Naive thymus-derived CD4-positive, alpha-beta T cell (primary cell): ENCODE data around the gene CCDC71L. TPM values are rescaled to one million over a fixed set of nuclear protein-coding genes. Genes with fewer than 3 reads are reported as not detected.

Source experiments
- ATAC-seq: fragments of 150-1000 bp; cut with Tn5 transposase; 2 replicates; pipeline ENCODE4 v1.10.0; 2021; ENCODE audit warnings: mild to moderate bottlenecking, moderate library complexity
- CTCF ChIA-PET: fragments of 350-600 bp; sonication (Branson Sonifier 250); formaldehyde crosslinking; loops from one replicate; lab custom pipeline; 2021; ENCODE audit warnings: antibody characterized with exemption; lab: Charles Lee
- POLR2A ChIA-PET: fragments of 350-600 bp; sonication (Branson Sonifier 250); formaldehyde crosslinking; loops from one replicate; lab custom pipeline; 2021; ENCODE audit warnings: antibody characterized with exemption, inconsistent platforms; lab: Charles Lee
- DNase-seq, 9 donors: peaks; one replicate each; pipeline versions ENCODE4 v3.0.0 to v3.0.0-alpha.2; 2020 to 2022; ENCODE audit warnings: mixed read lengths in 1 of 9
- H3K27ac ChIP-seq: one replicate; pipeline ENCODE4 v1.7.0; 2013; ENCODE audit warnings: mild to moderate bottlenecking, low read depth, low read length, moderate library complexity
- H3K27me3 ChIP-seq, 2 donors: one replicate each; pipeline ENCODE4 v1.7.0; 2013; ENCODE audit warnings: low read length in 2 of 2, mild to moderate bottlenecking in 2 of 2, moderate library complexity in 2 of 2; ENCODE audit not compliant: control insufficient read depth in 2 of 2, insufficient read depth in 2 of 2
- H3K36me3 ChIP-seq, 3 experiments: 1 replicate in 2 of 3; 2 replicates in 1 of 3; pipeline ENCODE4 v1.7.0; 2013; ENCODE audit warnings: low read length in 3 of 3, mild to moderate bottlenecking in 3 of 3, moderate library complexity in 1 of 3; ENCODE audit not compliant: insufficient read depth in 3 of 3, control insufficient read depth in 2 of 3
- H3K4me1 ChIP-seq, 2 donors: one replicate each; pipeline ENCODE4 v1.7.0; 2013; ENCODE audit warnings: low read length in 2 of 2, mild to moderate bottlenecking in 2 of 2, moderate library complexity in 1 of 2; ENCODE audit not compliant: control insufficient read depth in 2 of 2, insufficient read depth in 2 of 2
- H3K4me3 ChIP-seq: 2 replicates; pipeline ENCODE4 v1.7.0; 2013; ENCODE audit warnings: mild to moderate bottlenecking, low read length
- H3K9me3 ChIP-seq, 3 experiments: 1 replicate in 2 of 3; 2 replicates in 1 of 3; pipeline ENCODE4 v1.7.0; 2013; ENCODE audit warnings: low read length in 3 of 3; ENCODE audit not compliant: control insufficient read depth in 2 of 3
- H3K27ac Mint-ChIP-seq, 9 donors: one replicate each; pipeline ENCODE4 v1.8.0; 2020 to 2022; ENCODE audit warnings: mixed read lengths in 9 of 9, mild to moderate bottlenecking in 8 of 9, moderate library complexity in 5 of 9, inconsistent platforms in 2 of 9
- H3K27me3 Mint-ChIP-seq, 5 donors: one replicate each; pipeline ENCODE4 v1.8.0; 2021 to 2022; ENCODE audit warnings: mixed read lengths in 5 of 5, mild to moderate bottlenecking in 1 of 5
- H3K36me3 Mint-ChIP-seq, 5 donors: one replicate each; pipeline ENCODE4 v1.8.0; 2020 to 2022; ENCODE audit warnings: mixed read lengths in 5 of 5, mild to moderate bottlenecking in 3 of 5, inconsistent platforms in 1 of 5
- H3K4me1 Mint-ChIP-seq, 7 donors: one replicate each; pipeline ENCODE4 v1.8.0; 2020 to 2022; ENCODE audit warnings: mixed read lengths in 7 of 7, mild to moderate bottlenecking in 3 of 7, inconsistent platforms in 1 of 7
- H3K4me3 Mint-ChIP-seq, 10 donors: one replicate each; pipeline ENCODE4 v1.8.0; 2020 to 2022; ENCODE audit warnings: mild to moderate bottlenecking in 10 of 10, mixed read lengths in 10 of 10, moderate library complexity in 6 of 10, inconsistent platforms in 2 of 10
- H3K9me3 Mint-ChIP-seq, 11 donors: one replicate each; pipeline ENCODE4 v1.8.0; 2020 to 2022; ENCODE audit warnings: mixed read lengths in 11 of 11, mild to moderate bottlenecking in 4 of 11, inconsistent platforms in 1 of 11, moderate library complexity in 1 of 11
- intact Hi-C, 2 donors: fragments of 100-400 bp; cut with micrococcal nuclease; formaldehyde crosslinking; loops; one replicate each; pipeline ENCODE4 v1.15.1; 2023
- polyA plus RNA-seq, 2 donors: library from polyadenylated mRNA; unstranded; fragments of 300-500 nt; fragmentation: Illumina TruSeq; gene quantifications; one replicate each; pipeline ENCODE4 v1.2.3, GENCODE V29; 2021
- total RNA-seq, 6 experiments: library from RNA in 5 of 6; stranded (reverse) in 5 of 6; gene quantifications; 1 replicate in 5 of 6; 2 replicates in 1 of 6; pipeline ENCODE4 v1.2.3 and lab custom pipeline; 2021 to 2026

The CCDC71L gene
- total and polyA plus RNA-seq, 7 experiments from 2014 or later, result 2.5 to 14.6 (median 12.0) TPM

DNA sequence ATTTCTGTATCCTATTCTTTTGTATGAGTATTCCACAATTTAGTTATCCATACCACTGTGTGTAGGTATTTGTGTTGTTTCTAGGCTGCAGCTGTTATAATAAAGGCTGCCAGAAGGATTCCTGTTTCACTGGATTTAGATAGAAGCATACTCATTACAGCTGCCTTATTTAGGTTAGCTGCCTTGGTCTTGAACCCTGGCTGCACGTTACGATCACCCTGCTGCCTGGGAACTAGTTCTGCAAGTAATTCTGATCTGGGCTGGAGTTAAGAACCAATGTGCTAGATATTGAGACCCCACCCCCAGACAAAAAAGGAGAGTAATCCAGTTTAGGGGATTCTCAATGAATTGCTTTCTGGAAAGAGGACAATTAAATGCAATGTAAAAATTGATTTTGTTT lies 43.1 kb downstream of the CCDC71L start:
- Mint-ChIP-seq H3K27me3 (peaks cover 0 to 12% (median 2%) of the 10 kb centered on the region in 5 donors), H3K9me3 (peaks cover 0 to 24% (median 8%) of the 10 kb centered on the region in 11 donors), H3K4me1 (no peaks in the 10 kb centered on the region), H3K27ac (no peak overlapping the region), H3K4me3 (no peak overlapping the region), H3K36me3 (no peaks in the 10 kb centered on the region)
- H3K9me3 ChIP-seq, result peaks cover 0 to 6% (median 0%) of the 10 kb centered on the region in 3 experiments
- intact Hi-C loops, result no loop called here
- H3K4me1 ChIP-seq, result no peaks in the 10 kb centered on the region
- H3K36me3 ChIP-seq, result no peaks in the 10 kb centered on the region
- no peak overlapping the region for H3K27ac ChIP-seq
- ATAC-seq (no peak), DNase-seq (no peak)
- H3K4me3 ChIP-seq, result no peak overlapping the region
- POLR2A ChIA-PET, result no interaction called here
- CTCF ChIA-PET, result no interaction called here
- H3K27me3 ChIP-seq, result no peaks in the 10 kb centered on the region

DNA sequence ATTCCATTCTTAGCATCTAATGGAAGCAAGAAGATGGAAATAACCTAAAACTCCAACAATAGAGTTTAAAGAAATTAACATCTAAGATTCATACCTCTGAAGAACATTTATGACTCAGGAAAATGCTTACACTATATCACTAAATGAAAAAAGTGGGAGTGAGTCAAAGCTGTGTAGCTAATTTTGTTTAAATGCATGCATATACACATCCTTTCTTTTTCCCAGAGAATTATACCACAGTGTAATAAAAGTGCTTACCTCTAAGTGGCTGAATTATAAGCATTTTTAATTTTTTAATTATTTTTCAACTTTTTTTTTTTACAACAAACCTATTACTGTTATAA lies 44.3 kb downstream of the CCDC71L start:
- ATAC-seq (no peak), DNase-seq (no peak)
- Histone ChIP-seq H3K27ac (no peak overlapping the region), H3K27me3 (no peaks in the 10 kb centered on the region), H3K4me3 (no peak overlapping the region), H3K4me1 (no peaks in the 10 kb centered on the region), H3K9me3 (peaks cover 0 to 6% (median 0%) of the 10 kb centered on the region in 3 experiments), H3K36me3 (no peaks in the 10 kb centered on the region)
- Mint-ChIP-seq H3K4me3 (no peak overlapping the region), H3K9me3 (peaks cover 0 to 26% (median 13%) of the 10 kb centered on the region in 11 donors), H3K36me3 (peaks cover 0 to 5% (median 0%) of the 10 kb centered on the region in 5 donors), H3K4me1 (no peaks in the 10 kb centered on the region), H3K27me3 (peaks cover 0 to 12% (median 0%) of the 10 kb centered on the region in 5 donors), H3K27ac (no peak overlapping the region)
- CTCF ChIA-PET, result no interaction called here
- POLR2A ChIA-PET, result no interaction called here
- intact Hi-C loops, result no loop called here

DNA sequence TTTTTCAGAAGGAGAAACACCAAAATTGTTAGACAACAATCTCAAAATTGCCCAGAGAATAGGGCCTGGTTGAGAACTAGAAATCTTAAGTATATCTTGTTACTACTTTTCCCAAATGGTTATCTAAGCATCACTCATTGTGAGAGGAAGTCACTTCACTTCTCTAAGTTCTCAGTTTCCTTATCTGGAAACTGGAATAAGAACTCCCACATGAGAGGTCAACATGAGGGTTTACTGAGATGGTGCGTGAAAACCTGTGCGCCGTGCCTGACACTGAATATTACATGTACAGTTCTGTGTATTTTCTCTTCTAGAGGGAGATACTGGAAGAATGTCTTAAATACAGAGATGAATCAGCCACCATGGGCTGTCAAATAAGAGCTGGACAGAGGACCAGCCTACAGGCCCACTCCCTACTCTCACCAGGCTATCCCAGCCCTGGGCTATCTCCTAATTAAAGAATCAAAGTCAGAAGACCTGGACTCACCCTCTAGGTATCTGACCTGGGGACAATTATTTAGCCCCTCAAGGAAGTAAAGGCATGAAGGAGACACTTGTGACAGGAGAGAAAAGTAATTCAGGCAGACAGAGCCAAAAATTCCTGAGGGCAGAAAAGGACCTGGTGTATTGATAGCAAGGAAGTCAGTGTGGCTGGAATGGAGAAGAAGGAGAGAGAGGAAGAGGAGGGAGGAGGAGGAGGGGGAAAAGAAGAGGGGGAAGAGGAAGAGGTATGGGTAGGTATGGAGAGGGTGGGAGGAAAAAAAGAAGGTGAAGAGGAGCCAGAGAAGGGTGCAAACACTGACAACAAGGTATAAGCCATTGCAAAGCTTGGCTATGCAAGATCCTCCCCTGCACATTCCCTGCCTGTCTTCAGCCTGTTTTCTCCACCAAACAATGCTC lies 44.9 kb downstream of the CCDC71L start:
- intact Hi-C loops, result no loop called here
- no peaks in the 10 kb centered on the region for H3K36me3 ChIP-seq
- Mint-ChIP-seq H3K36me3 (peaks cover 0 to 5% (median 0%) of the 10 kb centered on the region in 5 donors), H3K27me3 (peaks cover 0 to 12% (median 0%) of the 10 kb centered on the region in 5 donors), H3K4me3 (no peak overlapping the region), H3K4me1 (no peaks in the 10 kb centered on the region), H3K9me3 (peaks cover 0 to 24% (median 10%) of the 10 kb centered on the region in 11 donors), H3K27ac (no peak overlapping the region)
- H3K4me3 ChIP-seq, result no peak overlapping the region
- no peaks in the 10 kb centered on the region for H3K27me3 ChIP-seq
- H3K9me3 ChIP-seq, result peaks cover 0 to 2% (median 0%) of the 10 kb centered on the region in 3 experiments
- ChIA-PET CTCF (no interaction called here), POLR2A (no interaction called here)
- H3K27ac ChIP-seq, result no peak overlapping the region
- DNase-seq (no peak), ATAC-seq (no peak)
- H3K4me1 ChIP-seq, result no peaks in the 10 kb centered on the region

DNA sequence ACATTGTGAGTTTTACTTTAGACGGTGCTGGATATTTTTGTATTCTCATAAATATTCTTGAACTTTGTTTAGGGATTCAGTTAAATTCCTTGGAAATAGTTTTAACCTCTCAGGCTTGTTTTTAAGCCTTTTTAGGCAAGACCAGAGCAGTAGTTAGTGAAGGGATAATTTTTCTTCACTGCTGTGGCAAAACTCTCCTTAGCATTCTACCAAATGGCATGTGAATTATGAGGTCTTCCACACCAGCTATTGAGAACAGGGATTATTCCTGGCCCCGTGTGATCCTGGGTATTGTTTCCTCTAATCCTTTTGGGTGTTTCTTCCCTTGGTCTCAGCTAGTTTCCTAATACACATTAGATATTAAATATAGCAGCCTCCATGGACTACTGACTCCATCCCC lies 46.2 kb downstream of the CCDC71L start:
- Histone ChIP-seq H3K9me3 (no peaks in the 10 kb centered on the region), H3K36me3 (no peaks in the 10 kb centered on the region), H3K27me3 (no peaks in the 10 kb centered on the region), H3K4me1 (no peaks in the 10 kb centered on the region), H3K4me3 (no peak overlapping the region), H3K27ac (no peak overlapping the region)
- H3K36me3 Mint-ChIP-seq, result peaks cover 0 to 5% (median 0%) of the 10 kb centered on the region in 5 donors
- ChIA-PET POLR2A (no interaction called here), CTCF (no interaction called here)
- no peak for DNase-seq
- H3K4me1 Mint-ChIP-seq, result no peaks in the 10 kb centered on the region
- peaks cover 0 to 12% (median 0%) of the 10 kb centered on the region in 5 donors for H3K27me3 Mint-ChIP-seq
- H3K4me3 Mint-ChIP-seq, result no peak overlapping the region
- intact Hi-C loops, result no loop called here
- ATAC-seq, result no peak
- H3K27ac Mint-ChIP-seq, result no peak overlapping the region
- peaks cover 0 to 24% (median 9%) of the 10 kb centered on the region in 11 donors for H3K9me3 Mint-ChIP-seq

DNA sequence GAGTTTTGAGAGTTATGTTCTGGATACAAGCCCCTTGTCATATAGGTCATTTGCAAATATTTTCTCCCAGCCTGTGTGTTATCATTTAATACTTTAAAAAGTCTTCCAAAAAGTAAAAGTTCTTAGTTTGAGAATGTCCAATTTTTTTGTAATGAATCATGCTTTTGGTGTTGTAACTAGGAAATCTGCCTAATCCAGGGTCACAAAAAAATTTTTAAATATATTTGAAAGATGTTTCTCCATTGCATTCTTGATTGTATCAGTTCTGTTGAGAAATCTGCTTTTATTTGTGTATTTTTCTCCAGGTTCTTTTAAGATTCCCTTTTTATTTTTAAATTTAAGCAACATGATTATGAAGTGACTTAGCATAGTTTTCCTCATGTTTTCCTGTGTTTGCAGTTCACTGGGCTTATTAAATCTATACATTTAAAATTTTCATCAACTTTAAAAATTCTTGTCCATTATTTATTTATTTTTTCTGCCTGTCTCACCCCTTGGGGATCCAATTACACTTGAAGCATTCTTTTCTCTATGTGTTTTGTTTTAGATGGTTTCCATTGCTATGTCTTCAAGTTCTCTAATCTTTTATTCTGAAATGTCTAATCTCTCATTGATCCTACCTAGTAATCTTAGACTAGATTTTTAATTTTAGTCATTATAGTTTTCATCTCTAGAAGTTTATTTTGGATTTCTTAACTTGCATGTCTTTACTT lies 47.0 kb downstream of the CCDC71L start:
- no peak for DNase-seq
- ChIA-PET CTCF (no interaction called here), POLR2A (no interaction called here)
- Histone ChIP-seq H3K4me3 (no peak overlapping the region), H3K36me3 (no peaks in the 10 kb centered on the region), H3K27ac (no peak overlapping the region), H3K27me3 (no peaks in the 10 kb centered on the region), H3K9me3 (no peaks in the 10 kb centered on the region), H3K4me1 (no peaks in the 10 kb centered on the region)
- Mint-ChIP-seq H3K9me3 (peaks cover 0 to 24% (median 6%) of the 10 kb centered on the region in 11 donors), H3K27ac (no peak overlapping the region), H3K27me3 (peaks cover 0 to 6% (median 0%) of the 10 kb centered on the region in 5 donors), H3K4me1 (no peaks in the 10 kb centered on the region), H3K4me3 (no peak overlapping the region), H3K36me3 (peaks cover 0 to 5% (median 0%) of the 10 kb centered on the region in 5 donors)
- no peak for ATAC-seq
- intact Hi-C loops, result no loop called here

DNA sequence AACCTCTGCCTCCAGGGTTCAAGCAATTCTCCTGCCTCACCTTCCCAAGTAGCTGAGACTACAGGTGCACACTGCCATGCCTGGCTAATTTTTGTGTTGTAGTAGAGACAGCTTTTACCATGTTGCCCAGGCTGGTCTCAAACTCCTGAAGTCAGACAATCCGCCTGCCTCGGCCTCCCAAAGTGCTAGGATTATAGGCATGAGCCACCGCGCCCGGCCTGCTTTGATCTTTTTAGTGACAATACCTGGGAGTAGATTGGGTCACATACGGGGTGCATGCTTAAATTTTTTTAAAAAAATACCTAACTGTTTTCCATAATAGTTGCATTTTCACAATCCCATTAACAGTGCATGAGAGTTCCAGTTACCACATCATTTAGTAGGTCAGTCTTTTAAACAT lies 47.7 kb downstream of the CCDC71L start:
- intact Hi-C loops, result no loop called here
- Histone ChIP-seq H3K36me3 (no peaks in the 10 kb centered on the region), H3K27me3 (no peaks in the 10 kb centered on the region), H3K4me1 (no peaks in the 10 kb centered on the region), H3K27ac (no peak overlapping the region), H3K4me3 (no peak overlapping the region), H3K9me3 (no peaks in the 10 kb centered on the region)
- ATAC-seq (no peak), DNase-seq (no peak)
- H3K27me3 Mint-ChIP-seq, result peaks cover 0 to 4% (median 0%) of the 10 kb centered on the region in 5 donors
- H3K9me3 Mint-ChIP-seq, result peaks cover 0 to 24% (median 5%) of the 10 kb centered on the region in 11 donors
- H3K4me1 Mint-ChIP-seq, result no peaks in the 10 kb centered on the region
- H3K27ac Mint-ChIP-seq, result no peak overlapping the region
- POLR2A ChIA-PET, result no interaction called here
- CTCF ChIA-PET, result no interaction called here
- H3K4me3 Mint-ChIP-seq, result no peak overlapping the region
- H3K36me3 Mint-ChIP-seq, result peaks cover 0 to 5% (median 0%) of the 10 kb centered on the region in 5 donors
